Ramos (cell line): ENCODE data around the gene ZSCAN31.

ENCODE experiments used
- in situ Hi-C: fragments of 300-500 bp; cut with MboI; formaldehyde crosslinking; loops from one replicate; pipeline ENCODE4 v1.14.3; 2022; ENCODE audit warnings: low sequenced_read_pairs; ENCODE audit not compliant: unreplicated experiment

ZSCAN31 gene

GRCh38 chr6:28354688-28355554 is 19.0 kb upstream of the ZSCAN31 start:
- in situ Hi-C loops: loop anchor here (5.0 kb wide), 1 partner anchor 42 kb away; the partner anchor contains the start of gene ZSCAN12

- in situ Hi-C loops: no loop called here
Observed at GRCh38 chr6:28353981-28354676, 18.2 kb upstream of the ZSCAN31 start.

DNA sequence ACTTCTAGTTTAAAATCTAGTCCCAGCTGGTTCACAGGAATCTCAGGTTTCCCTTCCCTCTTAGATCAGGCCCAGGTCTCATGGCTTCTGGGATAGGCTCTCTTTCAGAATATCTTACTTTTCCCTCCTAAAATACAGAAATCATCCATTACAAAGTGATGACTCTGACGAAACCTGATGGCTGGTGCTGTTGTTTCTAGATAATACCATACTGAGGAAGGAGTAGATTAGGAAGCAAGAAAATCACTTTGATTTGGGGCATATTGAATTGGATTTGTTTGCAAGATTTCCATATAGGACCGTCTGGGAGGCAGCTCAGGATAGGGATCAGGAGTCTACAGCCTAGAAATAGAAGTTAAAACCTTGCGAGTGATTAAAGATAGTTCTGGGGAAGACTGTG is 17.4 kb upstream of the ZSCAN31 start:
- in situ Hi-C loops: no loop called here

DNA sequence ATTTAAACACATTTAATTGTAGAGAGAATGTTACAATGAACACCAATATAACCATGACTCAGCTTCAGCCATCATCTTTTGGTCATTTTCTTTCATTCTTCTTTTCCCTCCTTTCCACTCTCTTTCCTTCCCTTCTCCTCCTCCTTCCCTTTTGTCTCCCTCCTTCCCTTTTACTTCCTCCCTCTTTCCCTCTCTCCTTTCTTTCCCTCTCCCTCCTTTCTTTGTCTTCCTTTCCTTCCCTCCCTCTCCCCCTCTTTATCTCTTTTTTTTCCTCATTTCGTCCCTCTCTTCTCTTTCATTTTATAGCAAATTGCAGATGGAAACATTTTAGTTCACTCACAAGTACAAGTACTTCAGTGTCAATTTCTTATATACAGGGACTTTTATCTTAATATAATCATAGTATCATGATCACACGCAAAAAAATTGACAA is 15.6 kb upstream of the ZSCAN31 start:
- in situ Hi-C loops: no loop called here

GRCh38 chr6:28351087-28351486 is 15.1 kb upstream of the ZSCAN31 start:
- in situ Hi-C loops: no loop called here

DNA sequence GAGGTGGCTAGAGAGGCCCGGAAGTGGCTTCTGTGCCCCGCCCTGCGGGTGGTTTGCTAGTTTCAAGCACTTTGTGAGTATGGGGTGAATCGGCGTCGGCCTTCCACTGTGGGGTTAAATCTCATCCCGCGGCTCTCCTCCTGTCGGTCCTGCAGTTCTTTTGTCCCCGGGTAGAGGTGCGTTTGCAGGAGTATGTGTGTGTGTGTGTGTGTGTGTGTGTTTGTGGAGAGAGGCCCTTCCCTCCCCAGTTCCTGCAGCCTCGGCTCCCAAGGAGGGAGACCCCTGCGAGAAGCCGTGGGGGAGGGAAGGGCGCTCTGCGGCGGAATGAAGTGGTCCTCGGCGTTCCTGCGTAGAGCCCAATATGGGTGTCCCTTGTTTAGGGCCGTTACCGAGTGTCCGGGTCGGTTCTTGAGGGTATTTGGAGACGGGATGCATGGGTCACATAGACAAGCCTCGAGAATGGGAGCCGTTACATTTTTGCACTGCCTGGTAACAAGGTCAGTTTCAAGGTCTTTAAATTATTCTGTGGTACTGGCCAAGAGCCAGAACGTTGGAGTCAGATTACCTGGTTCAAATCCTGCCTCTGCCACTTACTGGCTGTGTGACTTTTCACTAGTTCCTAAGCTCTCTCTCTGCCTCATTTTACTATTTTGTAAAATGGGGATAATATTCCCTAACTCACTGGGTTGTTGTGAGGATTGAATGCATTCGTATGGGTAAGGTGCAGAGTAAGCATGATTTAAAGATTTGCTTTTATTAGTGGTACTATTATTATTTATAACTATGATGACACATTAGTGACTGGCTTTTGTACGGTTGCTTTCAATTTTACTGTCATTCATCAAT is 14.2 kb upstream of the ZSCAN31 start, which contains the start of gene ZKSCAN3:
Gene ZKSCAN3 (plus strand): TSS at position 56 of the 846 bp plus-strand sequence. CDS start 9,640 bp downstream, outside the sequence.
- in situ Hi-C loops: no loop called here

DNA sequence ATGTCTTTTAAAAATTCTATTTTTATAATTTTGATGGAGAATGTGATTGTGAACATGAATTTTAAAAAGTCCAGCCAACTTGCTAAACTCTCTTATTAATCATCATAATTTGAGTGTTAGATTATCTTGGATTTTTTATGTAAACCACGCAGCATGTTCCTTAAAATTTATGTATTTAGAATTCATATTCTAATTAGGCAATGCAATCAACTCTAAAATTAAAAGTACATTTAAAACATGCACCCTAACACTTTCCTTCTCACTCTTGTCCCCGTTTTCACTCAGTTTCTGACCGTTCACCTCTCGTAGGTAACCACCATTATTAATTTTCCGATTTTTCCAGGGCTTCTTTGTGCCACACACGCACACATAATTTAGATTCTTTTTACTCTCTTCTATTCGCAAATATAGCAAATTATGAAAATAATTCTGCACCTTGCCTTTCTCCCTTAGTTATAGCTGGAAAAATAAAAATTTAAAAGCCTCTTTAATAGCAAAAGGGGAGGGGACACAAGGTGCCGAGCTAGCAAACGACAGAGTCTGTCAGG is 13.5 kb upstream of the ZSCAN31 start:
- in situ Hi-C loops: no loop called here

- in situ Hi-C loops: no loop called here
Observed at GRCh38 chr6:28347119-28347518, 11.2 kb upstream of the ZSCAN31 start.

DNA sequence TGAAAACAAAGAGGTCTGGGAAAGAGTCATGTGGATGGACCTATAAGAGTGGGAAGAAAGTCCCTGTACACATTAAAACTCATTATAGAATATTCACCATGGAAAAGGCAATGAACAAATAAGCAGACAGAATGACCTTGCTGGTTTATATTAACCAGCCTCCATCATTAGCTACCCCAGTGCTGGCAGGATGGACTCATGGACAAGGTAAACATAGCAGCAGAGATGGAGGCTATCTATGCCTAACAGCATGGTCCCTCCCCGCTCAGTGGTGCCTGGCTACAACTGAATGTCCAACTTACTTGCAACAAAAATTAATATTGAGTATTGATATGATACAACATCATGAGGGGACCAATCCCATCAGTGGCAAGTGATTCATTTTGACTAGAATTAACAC is 9.3 kb upstream of the ZSCAN31 start:
- in situ Hi-C loops: no loop called here

GRCh38 chr6:28343898-28344677 is 8.1 kb upstream of the ZSCAN31 start:
- in situ Hi-C loops: no loop called here

DNA sequence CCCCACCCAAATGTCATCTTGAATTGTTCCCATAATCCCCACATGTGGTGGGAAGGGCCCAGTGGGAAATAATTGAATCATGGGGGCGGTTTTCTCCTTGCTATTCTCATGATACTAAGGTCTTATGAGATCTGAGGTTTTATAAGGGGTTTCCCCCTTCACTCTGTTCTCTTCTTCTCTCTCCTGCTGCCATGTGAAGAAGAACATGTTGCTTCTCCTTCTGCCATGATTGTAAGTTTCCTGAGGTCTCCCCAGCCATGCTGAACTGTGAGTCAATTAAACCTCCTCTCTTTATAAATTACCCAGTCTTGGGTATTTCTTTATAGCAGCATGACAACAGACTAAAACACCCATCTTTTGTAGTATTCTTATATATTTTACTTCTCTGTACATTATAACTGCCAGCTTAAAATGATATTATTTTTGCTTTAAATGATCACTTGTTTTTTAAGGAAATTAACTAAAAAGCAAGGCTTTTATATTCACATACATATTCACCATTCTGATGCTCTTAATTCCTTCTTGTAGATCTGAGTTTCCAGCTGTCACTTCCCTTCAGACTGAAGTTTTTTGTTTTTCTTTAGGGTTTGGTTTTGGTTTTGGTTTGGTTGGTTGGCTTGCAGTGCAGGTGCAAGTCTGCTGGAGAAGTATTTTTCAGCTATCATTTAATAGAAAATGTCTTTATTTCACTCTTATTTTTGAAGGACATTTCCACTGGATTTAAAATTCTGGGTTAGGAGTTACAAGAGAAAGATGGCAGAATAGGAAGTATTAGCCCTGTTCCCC is 4.6 kb upstream of the ZSCAN31 start:
- in situ Hi-C loops: no loop called here

DNA sequence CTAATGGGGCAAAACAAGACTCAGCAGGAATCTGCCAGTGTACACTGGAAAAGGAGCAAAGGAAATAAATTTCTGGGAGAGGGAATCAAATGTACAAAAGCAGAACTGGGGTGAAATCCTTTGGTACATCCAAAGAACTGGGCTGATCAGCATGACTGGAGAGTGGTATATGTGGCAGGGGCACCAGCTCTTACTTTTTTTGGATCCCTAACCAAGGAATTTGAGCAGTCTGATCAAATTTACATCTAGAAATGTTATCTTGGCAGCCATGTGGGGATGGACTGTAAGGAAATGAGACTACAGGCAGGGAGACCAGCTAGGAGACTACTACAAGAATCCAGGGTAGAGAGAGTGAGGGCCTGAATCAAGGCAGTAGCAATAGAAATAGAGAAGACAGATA is 1.2 kb upstream of the ZSCAN31 start:
- in situ Hi-C loops: no loop called here

DNA sequence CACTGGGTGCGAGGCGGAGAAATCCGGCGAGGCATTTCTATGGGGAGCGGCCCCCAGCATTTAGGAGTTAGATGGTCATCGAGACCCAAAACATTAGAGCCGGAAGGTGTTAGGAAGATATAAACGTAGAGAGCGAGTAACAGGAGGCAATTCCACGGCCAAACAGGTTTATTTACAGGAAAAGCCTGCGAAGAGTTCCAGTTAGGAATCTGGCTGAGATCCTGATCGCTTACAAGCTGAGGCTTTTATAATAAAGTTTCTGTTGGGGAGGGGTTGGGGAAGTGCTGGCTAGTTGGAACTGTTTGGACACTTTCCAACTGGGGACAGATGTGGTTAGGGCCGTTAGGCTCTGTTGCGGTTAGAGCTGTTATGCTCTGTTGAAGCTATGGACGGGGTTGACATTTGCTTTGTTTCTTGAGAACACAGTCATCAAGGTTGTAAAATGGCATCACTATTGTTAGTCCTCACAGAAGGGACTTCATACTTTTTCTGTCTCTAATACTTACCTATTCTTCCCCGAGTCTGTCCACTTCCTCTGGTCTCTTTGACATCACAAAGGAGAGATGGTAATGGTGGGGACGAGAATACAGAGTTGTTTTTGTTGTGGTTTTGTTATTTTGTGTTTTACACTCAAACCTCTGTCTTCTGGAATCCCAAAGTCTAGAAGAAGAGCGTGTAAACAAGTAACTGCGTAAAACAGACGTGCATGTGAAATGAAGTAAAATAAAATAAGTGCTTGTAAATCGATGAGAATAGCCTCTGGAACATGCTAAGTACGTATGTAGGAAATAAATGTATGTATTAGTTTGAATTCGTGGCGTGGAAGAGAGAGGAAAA is 554 bp upstream of the ZSCAN31 start:
- in situ Hi-C loops: no loop called here

GRCh38 chr6:28335040-28335563 is 846 bp downstream of the ZSCAN31 start:
- in situ Hi-C loops: no loop called here

GRCh38 chr6:28334286-28335039 is 1.5 kb downstream of the ZSCAN31 start:
- in situ Hi-C loops: no loop called here

- in situ Hi-C loops: no loop called here
Observed at GRCh38 chr6:28333599-28334018, 2.3 kb downstream of the ZSCAN31 start.

GRCh38 chr6:28333047-28333446 is 2.9 kb downstream of the ZSCAN31 start:
- in situ Hi-C loops: no loop called here
